ENCODE results near the gene AHDC1. TPM values are rescaled to one million over a fixed set of nuclear protein-coding genes. Genes with fewer than 3 reads are reported as not detected.
A peak's percentile ranks its signal among the peaks of the same experiment; 100 is the strongest.

AHDC1 gene
- polyA plus RNA-seq, 1 donor (not counting 4 experiments of a cell fraction or from before 2014, with no cell fraction given), result 4.2 TPM

DNA sequence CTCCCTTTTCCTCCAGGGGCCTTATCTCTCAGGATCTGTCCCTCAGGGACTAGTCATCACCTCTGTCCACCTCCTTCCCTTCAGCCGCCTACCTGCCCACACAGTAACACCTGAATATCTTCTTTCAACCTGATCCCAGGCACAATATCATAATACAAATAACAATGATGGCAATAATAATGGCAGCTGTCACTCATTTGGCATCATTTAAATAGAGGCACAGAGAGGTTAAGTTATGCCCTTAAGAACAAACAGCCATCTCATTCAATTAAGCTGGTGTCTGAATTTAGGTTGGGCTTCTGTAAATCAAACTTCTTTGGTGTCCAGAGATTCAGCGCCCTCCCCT, 47.5 kb downstream of the AHDC1 start:
- H4K20me1 ChIP-seq (ENCODE audit: control insufficient read depth, extremely low read depth, insufficient read depth, low read length), result peaks cover 2% of the 10 kb centered on the region
- peaks cover 4 to 12% of the 10 kb centered on the region in 2 experiments for H3K36me3 ChIP-seq (ENCODE audit: control insufficient read depth in 2 of 2, extremely low read depth in 1 of 2, insufficient read depth in 2 of 2, low read length in 2 of 2)
- peaks cover 2% of the 10 kb centered on the region for H3K9me1 ChIP-seq (ENCODE audit: control insufficient read depth, extremely low read depth, insufficient read depth, low read length)
- dilution Hi-C loops (cut with MboI; ENCODE audit: extremely low pct_ligation_motif_present, low sequenced_read_pairs), result no loop called here
- peak overlapping the region; percentile 11 for H3K4me2 ChIP-seq (ENCODE audit: control insufficient read depth, extremely low read depth, insufficient read depth, low read depth, low read length)
- FAIRE-seq, result no peak
- H2AFZ ChIP-seq (ENCODE audit: control insufficient read depth, low read length), result no peak overlapping the region
- H3K9me3 ChIP-seq (ENCODE audit: control insufficient read depth, low read depth, low read length), result no peaks in the 10 kb centered on the region
- H3K79me2 ChIP-seq (ENCODE audit: control insufficient read depth, insufficient read depth, low read length), result peaks cover 4% of the 10 kb centered on the region
- H3K4me3 ChIP-seq (ENCODE audit: control insufficient read depth in 2 of 3, extremely low read depth in 1 of 3, insufficient read depth in 2 of 3, low read depth in 1 of 3, low read length in 3 of 3), result no peak overlapping the region
- no peak overlapping the region for H3K27ac ChIP-seq (ENCODE audit: control insufficient read depth, insufficient read depth, low read length)
- no peak for DNase-seq (ENCODE audit: low read depth, low spot score)
- TF ChIP-seq, protein P1, sequence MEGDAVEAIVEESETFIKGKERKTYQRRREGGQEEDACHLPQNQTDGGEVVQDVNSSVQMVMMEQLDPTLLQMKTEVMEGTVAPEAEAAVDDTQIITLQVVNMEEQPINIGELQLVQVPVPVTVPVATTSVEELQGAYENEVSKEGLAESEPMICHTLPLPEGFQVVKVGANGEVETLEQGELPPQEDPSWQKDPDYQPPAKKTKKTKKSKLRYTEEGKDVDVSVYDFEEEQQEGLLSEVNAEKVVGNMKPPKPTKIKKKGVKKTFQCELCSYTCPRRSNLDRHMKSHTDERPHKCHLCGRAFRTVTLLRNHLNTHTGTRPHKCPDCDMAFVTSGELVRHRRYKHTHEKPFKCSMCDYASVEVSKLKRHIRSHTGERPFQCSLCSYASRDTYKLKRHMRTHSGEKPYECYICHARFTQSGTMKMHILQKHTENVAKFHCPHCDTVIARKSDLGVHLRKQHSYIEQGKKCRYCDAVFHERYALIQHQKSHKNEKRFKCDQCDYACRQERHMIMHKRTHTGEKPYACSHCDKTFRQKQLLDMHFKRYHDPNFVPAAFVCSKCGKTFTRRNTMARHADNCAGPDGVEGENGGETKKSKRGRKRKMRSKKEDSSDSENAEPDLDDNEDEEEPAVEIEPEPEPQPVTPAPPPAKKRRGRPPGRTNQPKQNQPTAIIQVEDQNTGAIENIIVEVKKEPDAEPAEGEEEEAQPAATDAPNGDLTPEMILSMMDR (optimal IDR thresholded peaks at IDR 0.05 in 1 of 3, IDR thresholded peaks at IDR 0.05 in 1 of 3, conservative IDR thresholded peaks at IDR 0.05 in 1 of 3; ENCODE audit: extremely low read depth in 1 of 3, insufficient read depth in 2 of 3, low read length in 3 of 3), result no peak
- TF ChIP-seq EZH2 (IDR thresholded peaks at IDR 0.05; ENCODE audit: low read length), result no peak
- H3K4me1 ChIP-seq (ENCODE audit: control insufficient read depth, extremely low read depth, insufficient read depth, low read length), result peaks cover 37% of the 10 kb centered on the region
- H3K27me3 ChIP-seq (ENCODE audit: control insufficient read depth, extremely low read depth, insufficient read depth, low read length), result no peaks in the 10 kb centered on the region
- no peak overlapping the region for H3K9ac ChIP-seq (ENCODE audit: control insufficient read depth, extremely low read depth, insufficient read depth, low read length)

DNA sequence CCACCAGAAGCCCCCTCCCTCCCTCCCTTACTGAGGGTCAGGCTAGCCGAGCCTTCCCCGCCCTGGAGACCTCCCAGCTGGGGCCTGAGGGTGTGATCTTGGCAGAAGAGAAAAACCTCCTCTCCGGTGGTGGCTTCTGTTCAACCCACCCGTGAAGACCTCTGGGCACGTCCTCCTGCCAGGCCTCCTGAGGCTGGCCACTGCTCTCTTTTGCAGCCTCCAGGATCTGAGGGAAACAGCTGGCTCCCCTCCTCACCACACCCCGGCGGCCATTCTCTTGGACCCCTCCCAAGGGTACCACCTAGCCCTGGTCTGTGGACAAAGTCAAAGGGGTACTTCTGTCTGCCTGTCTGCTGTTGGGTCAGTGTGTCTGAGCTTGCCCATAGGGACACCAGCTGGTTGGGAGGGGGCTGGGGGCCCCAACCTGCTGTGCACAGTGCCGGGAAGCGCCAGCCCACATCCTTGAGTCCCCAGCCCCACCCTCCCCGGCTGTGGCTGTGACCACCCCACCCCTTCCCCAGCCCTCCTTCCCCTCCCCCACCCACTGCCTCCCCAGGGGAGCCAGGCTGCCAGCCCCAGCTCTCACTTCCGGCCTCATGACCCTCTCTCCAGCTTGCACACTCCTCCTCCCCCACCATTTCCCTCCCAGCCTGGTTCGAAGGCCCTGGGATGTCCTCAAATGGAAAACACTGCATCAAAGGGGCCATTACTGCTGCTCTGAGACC, 48.1 kb downstream of the AHDC1 start:
- dilution Hi-C loops (cut with MboI; ENCODE audit: extremely low pct_ligation_motif_present, low sequenced_read_pairs), result no loop called here
- Histone ChIP-seq H3K36me3 (ENCODE audit: control insufficient read depth in 2 of 2, extremely low read depth in 1 of 2, insufficient read depth in 2 of 2, low read length in 2 of 2) (peaks cover 6 to 14% of the 10 kb centered on the region in 2 experiments), H3K4me3 (ENCODE audit: control insufficient read depth in 2 of 3, extremely low read depth in 1 of 3, insufficient read depth in 2 of 3, low read depth in 1 of 3, low read length in 3 of 3) (no peak overlapping the region), H3K9me3 (ENCODE audit: control insufficient read depth, low read depth, low read length) (no peaks in the 10 kb centered on the region), H3K27me3 (ENCODE audit: control insufficient read depth, extremely low read depth, insufficient read depth, low read length) (no peaks in the 10 kb centered on the region), H3K79me2 (ENCODE audit: control insufficient read depth, insufficient read depth, low read length) (peaks cover 2% of the 10 kb centered on the region), H3K9me1 (ENCODE audit: control insufficient read depth, extremely low read depth, insufficient read depth, low read length) (peaks cover 2% of the 10 kb centered on the region), H4K20me1 (ENCODE audit: control insufficient read depth, extremely low read depth, insufficient read depth, low read length) (peaks cover 2% of the 10 kb centered on the region), H3K9ac (ENCODE audit: control insufficient read depth, extremely low read depth, insufficient read depth, low read length) (no peak overlapping the region), H3K4me1 (ENCODE audit: control insufficient read depth, extremely low read depth, insufficient read depth, low read length) (peaks cover 31% of the 10 kb centered on the region), H2AFZ (ENCODE audit: control insufficient read depth, low read length) (no peak overlapping the region), H3K27ac (ENCODE audit: control insufficient read depth, insufficient read depth, low read length) (no peak overlapping the region), H3K4me2 (ENCODE audit: control insufficient read depth, extremely low read depth, insufficient read depth, low read depth, low read length) (no peak overlapping the region)
- DNase-seq (ENCODE audit: low read depth, low spot score) (no peak), FAIRE-seq (no peak)
- no peak for TF ChIP-seq EZH2 (IDR thresholded peaks at IDR 0.05; ENCODE audit: low read length)
- TF ChIP-seq, protein P1 (optimal IDR thresholded peaks at IDR 0.05 in 1 of 3, IDR thresholded peaks at IDR 0.05 in 1 of 3, conservative IDR thresholded peaks at IDR 0.05 in 1 of 3; ENCODE audit: extremely low read depth in 1 of 3, insufficient read depth in 2 of 3, low read length in 3 of 3), result no peak
